ENCODE data around the gene COQ7.

Gene COQ7

GRCh38 chr16:19067349-19068236 lies at the start of gene COQ7:
COQ7 (plus strand) TSS chr16:19067614; CDS start chr16:19067665, 51 bp downstream.
- peak; percentile 92 to 94 for ATAC-seq

GRCh38 chr16:19020689-19021088 lies 46.7 kb upstream of the COQ7 start:
- ATAC-seq = no peak

- ATAC-seq = no peak
Observed at GRCh38 chr16:19021747-19022146, 45.7 kb upstream of the COQ7 start.

- no peak for ATAC-seq
Observed at GRCh38 chr16:19027416-19027815, 40.0 kb upstream of the COQ7 start.

- ATAC-seq = no peak
Observed at GRCh38 chr16:19029980-19030379, 37.4 kb upstream of the COQ7 start.

- no peak for ATAC-seq
Observed at GRCh38 chr16:19031738-19032137, 35.7 kb upstream of the COQ7 start.

- no peak for ATAC-seq
Observed at GRCh38 chr16:19033761-19034160, 33.7 kb upstream of the COQ7 start.

GRCh38 chr16:19040400-19040799 lies 27.0 kb upstream of the COQ7 start:
- no peak for ATAC-seq

GRCh38 chr16:19044769-19045168 lies 22.6 kb upstream of the COQ7 start:
- no peak for ATAC-seq

- ATAC-seq = no peak
Observed at GRCh38 chr16:19046062-19046461, 21.4 kb upstream of the COQ7 start.

- ATAC-seq = no peak
Observed at GRCh38 chr16:19062706-19063105, 4.7 kb upstream of the COQ7 start.

- ATAC-seq = no peak
Observed at GRCh38 chr16:19066988-19067348, 446 bp upstream of the COQ7 start.

GRCh38 chr16:19068237-19068815 lies 912 bp downstream of the COQ7 start:
- ATAC-seq = no peak

- no peak for ATAC-seq
Observed at GRCh38 chr16:19071811-19072777, 4.7 kb downstream of the COQ7 start.

GRCh38 chr16:19073344-19073743 lies 5.9 kb downstream of the COQ7 start:
- no peak for ATAC-seq

GRCh38 chr16:19073863-19074262 lies 6.4 kb downstream of the COQ7 start:
- no peak for ATAC-seq

GRCh38 chr16:19075511-19075910 lies 8.1 kb downstream of the COQ7 start:
- ATAC-seq = no peak

- no peak for ATAC-seq
Observed at GRCh38 chr16:19077879-19078278, 10.5 kb downstream of the COQ7 start.

- no peak for ATAC-seq
Observed at GRCh38 chr16:19083670-19084069, 16.3 kb downstream of the COQ7 start.

GRCh38 chr16:19084139-19084538 lies 16.7 kb downstream of the COQ7 start:
- ATAC-seq = no peak

GRCh38 chr16:19084879-19085278 lies 17.5 kb downstream of the COQ7 start:
- ATAC-seq = no peak

- no peak for ATAC-seq
Observed at GRCh38 chr16:19085679-19086200, 18.3 kb downstream of the COQ7 start.
